ENCODE results near the gene RAD51B. TPM values are rescaled to one million over a fixed set of nuclear protein-coding genes. Genes with fewer than 3 reads are reported as not detected.

RAD51B gene
- total RNA-seq, 1 donor from 2014 or later = 14.7 TPM

DNA sequence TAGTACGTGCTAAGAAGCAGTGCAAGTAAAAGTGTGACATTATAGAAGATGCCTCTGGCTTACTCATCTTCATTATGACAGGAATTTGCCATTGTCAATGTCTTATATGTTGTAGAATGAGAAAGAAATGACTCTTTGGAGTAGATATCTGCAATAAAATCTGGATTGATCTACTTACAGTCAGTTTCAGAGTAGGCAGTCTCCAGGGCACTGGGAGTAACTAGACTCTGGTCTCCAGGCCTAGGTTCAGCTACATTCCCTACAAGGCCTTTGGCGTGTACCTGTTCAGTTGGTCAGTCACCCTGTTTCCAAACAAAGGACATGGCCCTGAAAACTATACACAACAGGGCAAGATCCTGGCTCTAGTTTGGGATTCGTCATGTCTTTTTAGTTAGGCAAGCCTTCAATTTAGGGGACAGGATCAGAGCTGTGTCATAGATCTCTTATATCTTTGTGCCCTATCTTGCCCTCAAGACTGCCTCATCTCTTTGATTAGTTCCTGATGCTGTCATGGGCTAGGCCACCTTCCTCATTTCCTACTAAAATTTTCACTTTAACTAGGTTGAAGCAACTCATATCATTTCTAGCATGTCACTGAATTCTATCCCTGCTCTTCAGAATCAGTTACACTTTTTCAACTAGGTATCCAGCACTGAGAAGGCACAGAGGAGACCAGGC lies 410.0 kb downstream of the RAD51B start:
- no peak for DNase-seq (ENCODE audit: low spot score)

GRCh38 chr14:68230202-68230949 lies 410.8 kb downstream of the RAD51B start:
- DNase-seq (ENCODE audit: low spot score) = no peak

GRCh38 chr14:68230950-68231717 lies 411.6 kb downstream of the RAD51B start:
- no peak for DNase-seq (ENCODE audit: low spot score)

DNA sequence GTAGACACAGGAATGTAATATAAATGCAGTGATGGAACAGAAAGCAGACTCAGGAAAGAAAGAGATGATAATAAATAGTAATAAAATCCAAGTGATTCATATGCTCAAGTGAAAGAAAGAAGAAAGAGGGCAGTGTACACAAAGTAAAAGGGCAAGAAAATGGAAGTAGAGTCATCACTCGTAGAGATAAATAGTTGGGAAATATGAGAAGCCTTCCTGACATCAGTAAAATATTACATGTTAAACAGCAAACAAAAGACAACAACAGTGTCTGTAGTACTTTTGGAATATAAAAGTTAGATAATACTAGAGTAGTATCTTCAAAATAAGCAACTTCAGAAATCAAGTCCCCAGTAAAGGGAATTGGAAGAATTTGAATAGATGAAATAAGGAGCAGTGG lies 412.3 kb downstream of the RAD51B start:
- no peak for DNase-seq (ENCODE audit: low spot score)

GRCh38 chr14:68232300-68233055 lies 412.9 kb downstream of the RAD51B start:
- no peak for DNase-seq (ENCODE audit: low spot score)

GRCh38 chr14:68233101-68233784 lies 413.7 kb downstream of the RAD51B start:
- no peak for DNase-seq (ENCODE audit: low spot score)

- DNase-seq (ENCODE audit: low spot score) = no peak
Measured at GRCh38 chr14:68234101-68234905, 414.7 kb downstream of the RAD51B start.

DNA sequence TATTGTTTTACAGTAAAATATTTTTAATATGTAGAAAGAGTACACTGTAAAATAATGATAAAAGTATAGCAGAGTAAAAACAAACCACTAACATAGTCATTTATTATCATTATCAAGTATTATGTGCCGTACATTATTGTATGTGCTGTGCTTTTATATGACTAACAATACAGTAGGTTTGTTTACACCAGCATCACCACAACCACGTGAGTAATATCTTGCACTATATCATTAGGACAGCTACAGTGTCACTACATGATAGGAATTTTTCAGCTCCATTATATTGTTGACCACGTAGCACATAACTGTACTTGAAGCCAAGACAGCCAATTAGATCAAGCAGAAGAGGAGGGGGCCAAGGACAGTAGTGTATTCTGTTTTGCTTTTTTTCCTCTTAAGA lies 415.4 kb downstream of the RAD51B start:
- no peak for DNase-seq (ENCODE audit: low spot score)

DNA sequence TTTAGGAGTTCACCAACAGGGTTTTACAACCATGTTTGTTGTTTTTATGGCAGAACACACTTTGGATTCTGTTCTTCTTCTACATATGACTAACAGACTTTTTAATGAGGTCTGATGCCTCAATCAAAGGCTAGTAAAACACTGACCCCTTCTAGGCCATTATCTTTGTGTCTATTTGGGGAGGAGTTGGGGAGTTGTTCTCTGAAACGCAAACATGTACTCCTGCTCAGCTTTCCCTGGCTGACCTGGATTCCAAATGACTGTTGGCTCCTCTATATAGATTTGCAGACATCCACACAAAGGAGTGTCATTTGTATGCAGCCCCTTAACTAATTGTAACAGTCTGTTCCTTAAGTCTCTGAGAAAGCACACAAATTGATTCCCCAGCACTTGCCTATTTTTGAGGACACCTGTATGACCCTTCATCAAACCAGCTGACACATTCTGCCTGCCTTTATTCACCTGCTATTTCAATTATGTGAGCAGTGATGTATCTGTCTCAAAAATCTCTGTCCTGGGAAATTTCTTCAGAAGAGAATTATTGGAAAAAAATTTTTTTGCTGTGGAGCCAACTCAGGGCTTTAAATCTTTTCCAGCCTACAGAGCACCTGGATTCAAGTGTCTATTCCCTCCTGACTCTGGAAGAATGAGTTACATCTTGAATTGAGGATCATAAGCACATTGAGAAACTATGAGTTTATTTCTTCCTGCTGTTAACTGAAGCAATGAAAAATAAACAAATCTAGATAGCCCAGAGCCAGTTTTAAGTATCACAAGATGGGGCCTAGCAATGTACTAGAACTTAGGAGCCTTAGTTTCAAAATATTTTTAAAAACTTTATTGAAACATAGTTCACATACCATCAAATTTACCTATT lies 417.2 kb downstream of the RAD51B start:
- no peak for DNase-seq (ENCODE audit: low spot score)

DNA sequence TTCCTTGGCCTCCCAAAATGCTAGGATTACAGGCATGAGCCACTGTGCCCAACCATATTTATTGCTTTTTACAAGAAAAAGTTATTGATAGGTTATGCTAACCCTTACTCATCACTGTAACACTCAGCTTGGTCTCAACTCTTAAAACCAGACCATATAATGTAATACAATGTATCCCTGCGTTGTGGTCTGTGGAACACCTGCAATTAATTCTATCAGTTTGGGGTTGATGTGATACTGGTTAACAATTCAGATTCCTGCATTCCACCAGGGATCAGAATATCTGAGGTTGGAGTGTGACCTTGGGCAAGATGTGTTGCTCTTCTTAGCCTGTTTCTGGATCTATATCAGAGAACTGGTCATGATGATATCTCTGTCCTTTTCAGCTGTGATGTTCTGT lies 419.0 kb downstream of the RAD51B start:
- no peak for DNase-seq (ENCODE audit: low spot score)

DNA sequence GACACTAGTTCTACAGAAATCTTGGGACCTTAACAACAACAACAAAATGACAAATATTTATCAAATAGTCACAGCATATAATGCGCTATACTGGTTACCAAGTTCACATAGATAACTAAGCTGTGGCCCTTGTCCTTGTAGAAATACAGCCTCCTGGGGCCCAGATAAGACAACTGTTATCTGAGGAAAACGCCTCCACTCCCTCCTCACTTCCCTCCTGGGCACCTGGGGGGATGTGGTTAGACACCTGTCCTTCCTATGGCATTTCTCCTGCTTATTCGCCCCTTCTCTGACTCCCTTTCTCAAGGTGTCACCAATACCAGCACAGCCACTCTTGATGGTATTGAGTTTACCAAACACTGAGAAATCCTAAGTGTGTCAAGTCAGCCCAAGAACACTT lies 419.4 kb downstream of the RAD51B start:
- no peak for DNase-seq (ENCODE audit: low spot score)

DNA sequence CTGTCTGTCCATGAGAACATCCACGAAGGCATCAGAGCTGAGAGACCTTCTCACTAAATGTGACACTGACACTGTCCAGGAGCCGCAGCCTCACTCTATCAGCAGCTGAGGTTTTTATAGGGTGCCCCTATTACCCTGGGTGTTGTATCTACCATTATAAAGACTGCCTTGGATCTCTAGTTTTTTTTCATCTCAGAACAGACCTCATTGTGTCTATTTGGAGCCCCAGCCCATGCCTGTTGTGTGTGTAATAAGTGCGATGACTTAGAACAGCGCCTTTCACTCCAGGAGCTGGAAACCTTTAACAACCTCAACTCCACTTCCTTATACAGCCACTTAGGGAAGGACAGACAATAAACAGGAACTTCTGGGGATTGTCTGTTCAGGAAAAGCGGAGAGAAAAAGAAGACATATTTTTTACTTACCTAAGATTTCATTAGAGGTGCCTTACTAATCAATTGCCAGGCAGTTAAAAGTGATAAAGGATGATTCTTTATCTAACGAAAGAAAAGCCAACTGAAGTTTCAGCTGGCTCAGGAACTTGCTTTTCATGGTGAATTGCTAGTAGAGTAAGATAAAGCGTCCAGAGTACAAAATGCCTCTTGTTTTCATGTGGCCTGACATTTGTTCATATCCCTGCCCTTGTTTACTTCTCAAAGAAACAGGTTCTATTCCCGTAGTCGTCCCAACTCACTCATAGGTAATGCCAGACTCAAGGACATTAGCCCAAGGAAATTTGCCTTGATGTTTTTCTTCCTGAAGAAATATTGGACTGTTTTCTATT lies 420.6 kb downstream of the RAD51B start:
- DNase-seq (ENCODE audit: low spot score) = no peak

- DNase-seq (ENCODE audit: low spot score) = no peak
Measured at GRCh38 chr14:68241862-68242487, 422.4 kb downstream of the RAD51B start.

- no peak for DNase-seq (ENCODE audit: low spot score)
Measured at GRCh38 chr14:68243450-68244010, 424.0 kb downstream of the RAD51B start.

DNA sequence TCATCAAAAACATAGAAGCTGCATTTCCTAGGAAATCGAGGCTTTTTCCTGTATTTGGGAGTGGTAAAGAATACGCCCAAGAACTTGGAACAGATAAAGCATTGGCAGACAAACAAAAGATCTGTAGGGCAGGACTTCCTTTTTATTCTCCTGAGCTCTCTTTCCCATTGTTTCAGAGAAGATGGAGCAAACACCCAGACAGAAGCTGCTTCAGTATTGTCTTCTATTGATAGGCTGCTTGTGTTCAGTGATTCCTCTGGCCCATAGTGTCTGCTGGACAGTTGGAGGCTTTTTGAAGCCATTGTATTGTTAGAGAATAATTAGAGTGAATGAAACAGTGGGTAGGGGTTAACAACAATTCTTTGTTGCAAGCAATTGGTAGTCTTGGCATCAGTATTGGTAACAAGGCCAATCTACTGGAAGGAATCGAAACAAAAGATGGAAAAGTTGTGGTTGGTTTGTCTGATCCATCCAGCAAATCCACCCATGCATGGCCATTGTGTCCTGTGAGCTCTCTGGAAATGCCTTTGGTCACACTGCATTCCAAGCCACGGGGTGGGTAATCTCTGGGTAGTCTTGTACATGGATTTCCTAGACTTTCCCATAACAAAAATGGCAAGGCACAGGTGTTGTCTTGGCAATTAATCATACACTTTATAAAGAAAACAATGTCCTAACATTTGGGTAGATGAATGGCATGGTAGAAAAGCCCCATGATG lies 424.8 kb downstream of the RAD51B start:
- DNase-seq (ENCODE audit: low spot score) = no peak

Measured in mesenteric fat pad (tissue), 1 donor.